ENCODE data around the gene MYCL. TPM values are rescaled to one million over a fixed set of nuclear protein-coding genes. Genes with fewer than 3 reads are reported as not detected.

The MYCL gene
- total and polyA plus RNA-seq, 10 of the 15 experiments (the other 5 are each of a cell fraction or from before 2014, with no cell fraction given), result 0.11 to 1.4 (median 0.40) TPM; not detected in 1

- in situ Hi-C loops (cut with MboI), result no loop called here
- CTCF ChIA-PET, result interaction anchor here (0.6 to 2.1 kb wide), 4 partner anchors 10 to 225 kb away, joined by 3 to 7 read pairs (median 4); no protein-coding TSS in a partner anchor
- Histone ChIP-seq H3K4me2 (ENCODE audit: control insufficient read depth, insufficient read depth) (no peak overlapping the region), H2AFZ (ENCODE audit: control insufficient read depth, low read depth, low read length) (no peak overlapping the region), H3K9me3 (replicated peaks; ENCODE audit: control insufficient read depth, insufficient read depth, low read length) (no peaks in the 10 kb centered on the region; the same call in 2 of the 3 replicates), H4K20me1 (ENCODE audit: control insufficient read depth, insufficient read depth) (no peaks in the 10 kb centered on the region), H3K9ac (ENCODE audit: control insufficient read depth, insufficient read depth, low read length) (no peak overlapping the region), H3K36me3 (ENCODE audit: control insufficient read depth in 2 of 2, insufficient read depth in 2 of 2, low read length in 1 of 2) (no peaks in the 10 kb centered on the region), H3K79me2 (ENCODE audit: control insufficient read depth, insufficient read depth, low read length) (no peaks in the 10 kb centered on the region; the same call in 1 of the 2 replicates), H3K4me3 (no peak overlapping the region), H3K27me3 (replicated peaks in 1 of 2; ENCODE audit: control insufficient read depth in 2 of 2, insufficient read depth in 2 of 2, low read length in 1 of 2) (peaks cover 11 to 12% of the 10 kb centered on the region in 2 experiments), H3K27ac (ENCODE audit: control insufficient read depth, insufficient read depth) (no peak overlapping the region), H3K4me1 (ENCODE audit: control insufficient read depth, insufficient read depth, low read length) (peaks cover 11% of the 10 kb centered on the region)
- no peak for FAIRE-seq
- ATAC-seq, result no peak
- SMC1A ChIA-PET (ENCODE audit: uncharacterized antibody, unreplicated experiment), result interaction anchor here (1.0 to 1.8 kb wide), 4 partner anchors 17 to 79 kb away, joined by 3 to 5 read pairs (median 3); no protein-coding TSS in a partner anchor
- POLR2A ChIA-PET, result interaction anchor here (0.5 to 0.9 kb wide), 2 partner anchors 14 to 105 kb away, joined by 3 read pairs; partner anchors contain the start of gene TRIT1
- RAD21 ChIA-PET (ENCODE audit: unreplicated experiment), result interaction anchor here (1.2 to 1.4 kb wide), 2 partner anchors 21 to 135 kb away, joined by 3 to 5 read pairs; no protein-coding TSS in a partner anchor
- BruUV-seq (replicated peaks), result no TSS peak
- DNase-seq (ENCODE audit: low read depth, low spot score), result no peak
- intact Hi-C loops (cut with micrococcal nuclease; ENCODE audit: unreplicated experiment), result no loop called here
- 65% methylated on average over 11 of the region's 11 CpGs for WGBS (ENCODE audit: insufficient coverage, insufficient replicate concordance, low lambda C conversion rate, missing lambda C conversion rate)
- TF ChIP-seq ETV6 (conservative IDR thresholded peaks at IDR 0.05 in 1 of 2, IDR thresholded peaks at IDR 0.05 in 1 of 2; ENCODE audit: borderline replicate concordance in 1 of 2, low read depth in 1 of 2) (no peak), PML (IDR thresholded peaks at IDR 0.05; ENCODE audit: low read length) (no peak), POLR2A (IDR thresholded peaks at IDR 0.05; ENCODE audit: low read depth, low read length) (0 out of 2 replicates have a peak, but pooled peaks have one; percentile 22), KAT2A (conservative IDR thresholded peaks at IDR 0.05; ENCODE audit: control insufficient read depth, low read depth, low read length) (no peak), LARP7 (IDR thresholded peaks at IDR 0.05) (no peak)
Observed at GRCh38 chr1:39896909-39897685, 4.6 kb downstream of the MYCL start.

Measured in GM12878 (cell line).